Measurements from ENCODE around the gene ZNF385C.

ZNF385C gene

GRCh38 chr17:42117397-42118125, 19.3 kb upstream of the ZNF385C start:
- intact Hi-C loops (cut with DNase I; ENCODE audit: low total_unique reads): loop anchor here (2.0 to 10.0 kb wide), 3 partner anchors 50 to 153 kb away; partner anchors contain the start of gene CNP
- no peak for TF ChIP-seq CTCF (IDR thresholded peaks at IDR 0.05)
- no peak overlapping the region for H3K4me3 ChIP-seq
- peaks cover 0 to 44% (median 9%) of the 10 kb centered on the region in 3 donors for H3K36me3 ChIP-seq
- no peaks in the 10 kb centered on the region for H3K9me3 ChIP-seq
- H3K27ac ChIP-seq: no peak overlapping the region
- peaks cover 0 to 27% (median 16%) of the 10 kb centered on the region in 4 donors for H3K4me1 ChIP-seq
- no peaks in the 10 kb centered on the region for H3K27me3 ChIP-seq
- DNase-seq: no peak

- Histone ChIP-seq H3K27ac (no peak overlapping the region), H3K4me3 (no peak overlapping the region), H3K9me3 (no peaks in the 10 kb centered on the region), H3K4me1 (peaks cover 0 to 28% (median 16%) of the 10 kb centered on the region in 4 donors), H3K27me3 (no peaks in the 10 kb centered on the region), H3K36me3 (peaks cover 0 to 44% (median 9%) of the 10 kb centered on the region in 3 donors)
- TF ChIP-seq CTCF (IDR thresholded peaks at IDR 0.05): peak; percentile 86 to 87
- intact Hi-C loops (cut with DNase I; ENCODE audit: low total_unique reads): loop anchor here (2.0 to 10.0 kb wide), 3 partner anchors 50 to 152 kb away; partner anchors contain the start of gene CNP
- peak; percentile 88 to 90 for DNase-seq
These were observed 18.6 kb upstream of the ZNF385C start for GRCh38 chr17:42116705-42117396.

GRCh38 chr17:42114118-42114517, 15.8 kb upstream of the ZNF385C start:
- Histone ChIP-seq H3K9me3 (no peaks in the 10 kb centered on the region), H3K36me3 (peaks cover under 1 to 43% (median 9%) of the 10 kb centered on the region in 3 donors), H3K27ac (no peak overlapping the region), H3K4me3 (no peak overlapping the region), H3K27me3 (no peaks in the 10 kb centered on the region), H3K4me1 (peaks cover 0 to 25% (median 12%) of the 10 kb centered on the region in 4 donors)
- intact Hi-C loops (cut with DNase I; ENCODE audit: low total_unique reads): loop anchor here (10.0 kb wide), 1 partner anchor 149 kb away; the partner anchor contains the start of gene CNP
- TF ChIP-seq CTCF (IDR thresholded peaks at IDR 0.05): no peak
- no peak for DNase-seq

GRCh38 chr17:42113293-42114069, 15.2 kb upstream of the ZNF385C start:
- no peaks in the 10 kb centered on the region for H3K9me3 ChIP-seq
- peak overlapping the region; percentile 84 to 91 for H3K27ac ChIP-seq
- no peak for TF ChIP-seq CTCF (IDR thresholded peaks at IDR 0.05)
- intact Hi-C loops (cut with DNase I; ENCODE audit: low total_unique reads): loop anchor here (10.0 kb wide), 1 partner anchor 149 kb away; the partner anchor contains the start of gene CNP
- H3K4me3 ChIP-seq: no peak overlapping the region
- peaks cover 0 to 25% (median 12%) of the 10 kb centered on the region in 4 donors for H3K4me1 ChIP-seq
- no peak for DNase-seq
- H3K36me3 ChIP-seq: peaks cover 7 to 41% (median 9%) of the 10 kb centered on the region in 3 donors
- H3K27me3 ChIP-seq: no peaks in the 10 kb centered on the region

- TF ChIP-seq CTCF (IDR thresholded peaks at IDR 0.05): no peak
- peaks cover 9 to 41% (median 10%) of the 10 kb centered on the region in 3 donors for H3K36me3 ChIP-seq
- H3K9me3 ChIP-seq: no peaks in the 10 kb centered on the region
- DNase-seq: peak; percentile 77 to 86
- intact Hi-C loops (cut with DNase I; ENCODE audit: low total_unique reads): loop anchor here (10.0 kb wide), 1 partner anchor 148 kb away; the partner anchor contains the start of gene CNP
- peak within 1 kb of the TSS; percentile 56 to 63 for H3K4me3 ChIP-seq
- H3K27ac ChIP-seq: peak within 1 kb of the TSS; percentile 84 to 91
- peaks cover 0 to 25% (median 12%) of the 10 kb centered on the region in 4 donors for H3K4me1 ChIP-seq
- no peaks in the 10 kb centered on the region for H3K27me3 ChIP-seq
These were observed 14.4 kb upstream of the ZNF385C start, which contains the start of gene DHX58 for GRCh38 chr17:42112552-42113176. TSS of gene DHX58 (minus strand) at chr17:42112714. CDS start at chr17:42111892, 822 bp downstream.
